Measurements from ENCODE around the gene ATRIP.

DNA sequence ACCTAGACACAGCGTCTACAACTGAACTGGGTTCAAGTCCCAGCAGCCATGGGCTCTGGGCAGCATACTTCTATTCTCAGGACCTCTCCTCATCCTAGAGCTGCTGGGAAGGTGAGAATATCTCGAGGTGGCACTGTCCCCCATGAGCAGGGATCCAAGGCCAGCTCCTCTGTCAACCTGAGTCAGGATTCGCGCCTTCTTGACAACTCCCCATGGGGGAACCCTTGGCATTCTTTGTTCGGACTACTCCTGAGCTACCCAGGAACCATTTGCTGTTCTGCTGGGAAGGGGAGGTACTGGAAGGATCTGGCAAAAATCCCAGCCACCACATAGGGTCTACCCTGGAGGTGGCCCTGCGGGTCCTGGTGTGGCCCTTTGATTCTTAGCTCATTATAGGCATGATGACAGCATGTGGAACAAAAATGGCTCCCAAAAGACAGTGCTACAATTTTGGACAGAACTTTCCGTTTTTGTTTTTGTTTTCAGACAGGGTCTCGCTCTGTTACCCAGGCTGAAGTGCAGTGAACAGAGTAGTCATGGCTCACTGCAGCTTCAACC lies 38.9 kb upstream of the ATRIP start:
- TF ChIP-seq CTCF (conservative IDR thresholded peaks at IDR 0.05; ENCODE audit: low read depth, low read length) = no peak
- TF ChIP-seq EZH2 (IDR thresholded peaks at IDR 0.05; ENCODE audit: low read length, unreplicated experiment) = no peak
- no peak for TF ChIP-seq EZH2phosphoT487 (IDR thresholded peaks at IDR 0.05; ENCODE audit: borderline replicate concordance, low read length)

All from PC-3 (cell line).